HepG2 (cell line): ENCODE measurements around the gene MCRS1. TPM values are rescaled to one million over a fixed set of nuclear protein-coding genes. Genes with fewer than 3 reads are reported as not detected.

Source experiments
- CREB1 ChIP-seq, 2 experiments: fragments of 450-650 bp in 1 of 2; IDR thresholded peaks; 2 replicates each; pipeline ENCODE4 v1.6.1; 2016 to 2017; ENCODE audit warnings: control low read depth in 1 of 2, mild to moderate bottlenecking in 1 of 2, missing compliant biosample characterization in 1 of 2, missing genetic modification characterization in 1 of 2
- EEA1 ChIP-seq: sonication (generic); formaldehyde crosslinking; IDR thresholded peaks from 2 replicates; pipeline ENCODE4 v1.5.1; 2020; ENCODE audit warnings: mild to moderate bottlenecking, missing genetic modification reagents, borderline replicate concordance
- GPN1 ChIP-seq: sonication (generic); formaldehyde crosslinking; IDR thresholded peaks from 2 replicates; pipeline ENCODE4 v1.5.1; 2020; ENCODE audit warnings: missing genetic modification reagents, borderline replicate concordance
- HDAC2 ChIP-seq: sonication (generic); formaldehyde crosslinking; IDR thresholded peaks from 2 replicates; pipeline ENCODE4 v1.4.0; 2020; ENCODE audit warnings: missing genetic modification reagents
- IKZF1 ChIP-seq: fragments of 450-650 bp; IDR thresholded peaks from 2 replicates; pipeline ENCODE4 v1.7.1; 2016
- IRF2 ChIP-seq: IDR thresholded peaks from 2 replicates; pipeline ENCODE4 v1.6.1; 2018; ENCODE audit warnings: missing genetic modification reagents, missing compliant biosample characterization
- MAX ChIP-seq: IDR thresholded peaks from 2 replicates; pipeline ENCODE4 v1.6.1; 2012; ENCODE audit warnings: inconsistent platforms
- MLXIP ChIP-seq: sonication (generic); formaldehyde crosslinking; IDR thresholded peaks from 2 replicates; pipeline ENCODE4 v1.9.0; 2021; ENCODE audit warnings: missing genetic modification reagents, borderline replicate concordance
- MYNN ChIP-seq: sonication (generic); formaldehyde crosslinking; IDR thresholded peaks from 2 replicates; pipeline ENCODE4 v1.4.0; 2020; ENCODE audit warnings: mild to moderate bottlenecking, low read depth, missing genetic modification reagents
- PTBP1 ChIP-seq: fragments of 200-400 bp; formaldehyde crosslinking; IDR thresholded peaks from 2 replicates; pipeline ENCODE4 v1.6.1; 2018; ENCODE audit warnings: low read length, low read depth; ENCODE audit not compliant: poor library complexity, severe bottlenecking
- REPIN1 ChIP-seq: sonication (generic); formaldehyde crosslinking; IDR thresholded peaks from 2 replicates; pipeline ENCODE4 v1.8.0; 2022; ENCODE audit warnings: missing genetic modification reagents, low read depth, mild to moderate bottlenecking, borderline replicate concordance
- RXRB ChIP-seq: IDR thresholded peaks from 2 replicates; pipeline ENCODE4 v1.6.1; 2016; ENCODE audit warnings: borderline replicate concordance, missing genetic modification reagents, missing compliant biosample characterization
- TFAP4 ChIP-seq: sonication (generic); IDR thresholded peaks from 2 replicates; pipeline ENCODE4 v1.6.1; 2016; ENCODE audit warnings: low read depth, borderline replicate concordance
- THAP9 ChIP-seq: sonication (generic); formaldehyde crosslinking; IDR thresholded peaks from 2 replicates; pipeline ENCODE4; 2020; ENCODE audit warnings: missing genetic modification reagents, mild to moderate bottlenecking, borderline replicate concordance
- XRCC5 ChIP-seq: fragments of 200-400 bp; formaldehyde crosslinking; optimal IDR thresholded peaks from 2 replicates; pipeline ENCODE3; 2017; ENCODE audit warnings: mild to moderate bottlenecking, low read length
- ZBED4 ChIP-seq: sonication (generic); formaldehyde crosslinking; IDR thresholded peaks from 2 replicates; pipeline ENCODE4 v1.4.0; 2020; ENCODE audit warnings: missing genetic modification reagents, borderline replicate concordance
- ZFP82 ChIP-seq: sonication (generic); formaldehyde crosslinking; IDR thresholded peaks from 2 replicates; pipeline ENCODE4 v1.5.1; 2020; ENCODE audit warnings: mild to moderate bottlenecking, missing genetic modification reagents, borderline replicate concordance
- ZNF670 ChIP-seq: sonication (generic); formaldehyde crosslinking; IDR thresholded peaks from 2 replicates; pipeline ENCODE4 v1.8.0; 2022; ENCODE audit warnings: mild to moderate bottlenecking, missing genetic modification reagents, borderline replicate concordance
- polyA plus RNA-seq, 8 experiments: library from polyadenylated mRNA; depleted of rRNA in 3 of 8; stranded (reverse) in 7 of 8; unstranded in 1 of 8; fragments of >200 nt; fragmentation: Illumina TruSeq in 4 of 8; extraction: Trizol in 4 of 8; gene quantifications; 2 replicates each; pipeline versions ENCODE4 v1.2.1 to v1.2.3, GENCODE V29; 2011 to 2016; ENCODE audit warnings: low read depth in 4 of 8, missing spikeins in 1 of 8, mixed read lengths in 1 of 8; ENCODE audit not compliant: insufficient read depth in 1 of 8
- total RNA-seq, 5 experiments: library from RNA; depleted of rRNA; stranded (reverse); fragments of >200 nt; fragmentation: Illumina TruSeq; extraction: Trizol; gene quantifications; 2 replicates each; pipeline ENCODE4 v1.2.3, GENCODE V29; 2016; ENCODE audit warnings: low read depth in 1 of 5

The MCRS1 gene
- total and polyA plus RNA-seq, 2 of the 13 experiments (the other 11 are each of a cell fraction or from before 2014, with no cell fraction given): 51.0 to 66.3 TPM

- TF ChIP-seq MAX: peak; percentile 62
- no peak for TF ChIP-seq IKZF1
- TF ChIP-seq MYNN: no peak
- TF ChIP-seq GPN1 (CRISPR knock-in tag): no peak
- no peak for TF ChIP-seq REPIN1 (CRISPR knock-in tag)
- no peak for TF ChIP-seq THAP9 (CRISPR knock-in tag)
- TF ChIP-seq ZFP82 (CRISPR knock-in tag): no peak
- no peak for TF ChIP-seq PTBP1
- no peak for TF ChIP-seq IRF2 (CRISPR knock-in tag)
- no peak for TF ChIP-seq CREB1 (IDR thresholded peaks at IDR 0.05)
- no peak for TF ChIP-seq CREB1 (CRISPR knock-in tag; IDR thresholded peaks at IDR 0.05)
- no peak for TF ChIP-seq EEA1 (CRISPR knock-in tag)
- peak; percentile 19 for TF ChIP-seq XRCC5
- no peak for TF ChIP-seq ZBED4
- no peak for TF ChIP-seq TFAP4
- no peak for TF ChIP-seq RXRB (CRISPR knock-in tag)
- TF ChIP-seq HDAC2 (CRISPR knock-in tag): peak; percentile 9; the same call in 1 of the 2 replicates
- TF ChIP-seq MLXIP (CRISPR knock-in tag): no peak
- TF ChIP-seq ZNF670 (CRISPR knock-in tag): no peak
Observed at GRCh38 chr12:49543221-49543913, 24.6 kb downstream of the MCRS1 start (continued).
